Dermis blood vessel endothelial cell (primary cell): ENCODE measurements around the gene ARFGEF3. TPM values are rescaled to one million over a fixed set of nuclear protein-coding genes. Genes with fewer than 3 reads are reported as not detected.
"Not testable (repeated sequence)": the region's sequence is repeated elsewhere in the genome, so short reads cannot be mapped to it uniquely, and the experiment has no call there.

Experiments used
- DNase-seq: peaks from one replicate; pipeline ENCODE4 v3.0.0; 2010
- total RNA-seq: library from RNA; depleted of rRNA; stranded (reverse); fragments of >200 nt; gene quantifications from 2 replicates; pipeline ENCODE4 v1.2.3, GENCODE V29; 2014

Gene ARFGEF3
- total RNA-seq, 1 donor from 2014 or later, result 2.0 TPM

DNA sequence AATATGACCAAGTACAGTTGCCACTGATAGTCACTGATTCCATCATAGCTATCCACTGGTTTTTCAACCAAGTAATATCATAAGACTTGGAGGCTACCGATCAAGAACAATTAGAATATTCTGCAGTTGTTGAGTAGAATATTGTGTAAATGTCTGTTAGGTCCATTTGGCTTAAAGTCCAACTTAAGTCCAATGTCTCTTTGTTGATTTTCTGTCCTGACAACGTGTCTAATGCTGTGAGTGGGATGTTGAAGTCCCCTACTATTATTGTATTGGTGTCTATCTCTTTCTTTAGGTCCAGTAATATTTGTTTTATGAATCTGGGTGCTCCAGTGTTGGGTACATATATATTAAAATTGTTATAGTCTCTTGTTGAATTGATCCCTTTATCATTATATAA, 13.9 kb downstream of the ARFGEF3 start:
- DNase-seq, result no peak

DNA sequence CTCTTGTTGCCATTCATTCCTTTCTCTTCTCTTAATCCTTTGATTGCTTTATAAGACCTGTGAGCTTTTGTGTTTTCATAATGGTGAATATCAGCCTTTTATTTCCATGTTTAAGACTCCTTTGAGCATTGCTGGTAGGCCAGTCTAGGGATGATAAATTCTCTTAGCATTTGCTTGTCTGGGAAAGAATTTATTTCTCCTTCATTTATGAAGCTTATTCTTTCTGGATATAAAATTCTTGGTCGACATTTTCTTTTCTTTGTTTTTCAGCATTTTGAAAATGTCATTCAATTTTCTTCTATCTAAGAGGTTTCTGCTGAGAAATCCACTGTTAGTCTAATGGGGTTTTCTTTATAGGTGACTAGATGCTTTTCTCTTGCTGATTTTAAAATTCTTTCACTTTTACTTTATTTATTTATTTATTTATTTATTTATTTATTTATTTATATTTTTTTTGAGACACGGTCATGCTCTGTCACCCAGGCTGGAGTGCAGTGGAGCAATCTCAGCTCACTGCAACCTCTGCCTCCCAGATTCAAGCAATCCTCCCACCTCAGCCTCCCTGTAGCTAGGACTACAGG, 15.0 kb downstream of the ARFGEF3 start:
- DNase-seq, result no peak

DNA sequence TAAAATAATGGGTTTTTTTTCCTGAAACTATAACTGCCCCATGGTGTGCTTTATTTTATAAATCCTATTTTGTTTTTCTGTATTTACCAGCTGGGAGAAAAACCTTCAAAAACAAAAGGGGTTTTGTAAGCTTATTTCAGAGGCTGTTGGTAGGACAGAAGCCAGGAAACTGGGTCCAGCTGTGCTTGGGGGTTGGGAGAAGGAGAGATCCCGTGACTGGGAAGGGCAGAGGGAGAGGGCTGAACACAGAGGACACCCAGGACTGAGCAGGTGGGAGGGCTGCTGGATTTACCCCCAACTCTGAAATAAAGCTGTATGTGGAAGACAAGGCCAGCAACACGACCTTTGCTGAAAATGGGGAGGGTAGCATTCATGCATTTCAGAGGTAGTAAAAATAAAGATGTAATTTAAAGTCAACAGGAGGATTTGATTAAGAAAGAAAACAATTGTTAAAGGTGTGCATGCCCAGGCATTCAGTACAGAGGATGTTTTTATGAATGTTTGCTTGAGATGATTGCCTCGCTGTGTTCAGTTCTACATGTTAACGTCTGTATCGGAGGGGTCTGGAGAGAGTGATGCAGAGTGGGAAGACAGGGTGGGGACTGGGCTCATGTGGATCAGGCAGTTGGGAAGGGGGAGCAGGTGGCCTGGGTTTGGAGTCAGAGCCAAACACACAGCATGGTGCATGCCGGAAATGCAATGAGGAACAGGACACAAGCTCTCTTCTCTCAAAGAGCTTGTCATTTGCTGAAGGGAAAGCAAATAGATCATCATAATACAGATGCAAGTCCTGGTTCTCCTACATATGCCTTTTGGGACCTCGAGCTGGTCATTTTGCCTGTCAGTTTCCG, 21.4 kb downstream of the ARFGEF3 start:
- no peak for DNase-seq

DNA sequence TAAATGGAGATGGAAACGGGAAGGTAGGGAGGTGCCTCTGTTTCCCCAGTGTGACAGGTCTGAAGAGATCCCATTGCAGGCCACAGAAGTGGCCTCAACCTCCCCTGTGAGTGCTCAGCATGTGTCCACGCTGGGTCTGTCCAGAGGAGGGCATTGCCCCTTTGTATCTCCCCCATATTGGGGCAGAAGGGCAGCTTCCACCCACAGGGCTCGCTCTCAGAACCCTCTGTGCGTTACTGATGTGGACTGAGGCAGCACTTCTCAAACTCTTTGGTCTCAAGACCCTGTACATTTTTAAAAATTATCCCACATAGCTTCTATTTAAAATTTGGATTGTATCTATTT, 22.0 kb downstream of the ARFGEF3 start:
- no peak for DNase-seq

DNA sequence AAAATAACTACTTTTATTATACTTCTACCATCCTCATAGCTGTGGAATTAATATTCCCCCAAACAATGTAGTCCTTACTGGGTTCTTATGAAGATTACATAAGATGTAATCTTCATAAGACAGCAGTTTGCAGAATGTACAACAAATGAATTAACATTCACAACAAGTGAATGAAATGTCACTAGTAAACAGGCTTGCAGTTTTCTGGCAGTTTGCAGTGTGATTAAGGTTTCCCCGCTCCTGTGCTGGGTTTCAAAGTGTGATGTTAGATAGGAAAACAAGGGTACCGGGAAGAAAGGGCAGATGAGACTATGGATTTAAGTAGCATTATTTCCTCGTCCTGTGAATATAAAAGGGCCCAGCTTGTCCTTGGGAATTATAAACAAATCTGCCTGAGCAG, 22.5 kb downstream of the ARFGEF3 start:
- DNase-seq, result no peak

DNA sequence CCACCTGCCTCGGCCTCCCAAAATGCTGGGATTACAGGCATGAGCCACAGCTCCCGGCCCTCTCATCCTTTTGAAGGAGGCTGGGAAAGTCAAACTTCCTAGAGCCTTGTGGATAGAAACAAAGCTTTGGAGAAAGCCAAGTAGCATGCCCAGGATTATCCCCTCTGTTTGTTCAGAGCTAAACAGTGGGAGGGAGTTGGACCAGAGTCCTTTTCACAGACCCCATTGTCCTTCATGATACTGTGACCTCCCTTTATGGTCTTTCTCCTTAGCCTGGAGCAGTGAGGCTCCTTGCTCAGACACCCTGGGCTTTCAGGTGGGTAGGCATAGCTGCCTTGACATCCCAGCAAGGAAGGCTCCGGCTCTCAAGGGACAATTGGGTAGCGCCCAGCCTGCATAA, 25.4 kb downstream of the ARFGEF3 start:
- DNase-seq, result no peak

DNA sequence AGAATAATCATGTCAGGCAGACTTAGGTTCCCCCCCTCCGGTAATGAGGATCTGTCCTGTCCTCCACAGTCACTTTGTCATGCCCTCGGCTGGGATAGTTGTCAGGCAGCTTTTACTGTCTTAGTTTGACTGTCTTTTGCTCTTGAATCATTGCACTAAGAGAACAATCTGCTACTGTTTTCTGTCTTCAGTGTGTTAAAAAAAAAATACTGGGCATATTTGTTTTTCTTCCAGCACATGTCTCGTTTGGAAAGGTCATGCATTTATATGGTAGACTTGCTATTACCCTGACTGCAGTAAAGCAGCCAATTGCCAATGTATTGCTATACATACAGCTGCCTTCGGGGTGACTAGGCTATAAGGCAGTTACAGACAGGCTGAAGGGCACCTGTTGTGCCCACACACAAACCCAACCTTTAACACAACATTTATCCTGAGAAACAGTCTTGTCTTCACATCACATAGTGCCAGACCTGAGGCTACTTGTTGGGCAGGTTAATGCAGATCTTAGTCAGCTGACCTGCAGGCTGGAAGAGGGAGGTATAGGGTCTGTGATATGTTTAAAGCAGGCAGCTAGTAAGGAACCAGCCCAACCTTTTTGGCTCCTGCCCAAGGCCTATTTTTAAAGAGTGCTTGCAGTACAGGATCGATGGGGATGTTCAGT, 26.7 kb downstream of the ARFGEF3 start:
- no peak for DNase-seq

DNA sequence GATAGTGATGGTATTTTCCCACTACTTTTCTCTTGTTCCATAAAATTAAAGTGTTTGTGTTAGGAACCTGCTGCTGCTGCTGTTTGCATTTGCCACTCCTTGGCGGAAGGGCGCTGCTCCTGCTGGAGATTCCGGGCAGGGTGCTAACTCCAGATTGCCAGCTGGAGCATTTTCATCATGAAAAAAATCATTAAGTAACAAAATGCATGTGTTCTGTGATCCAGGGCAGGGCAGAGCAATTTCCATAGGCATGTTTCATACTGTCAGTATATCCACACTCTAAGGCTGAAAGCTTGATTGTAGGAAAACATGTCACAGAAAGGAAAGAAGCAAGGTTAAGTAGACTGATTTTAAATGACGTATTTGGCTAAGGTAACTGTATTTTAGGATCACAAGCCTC, 32.5 kb downstream of the ARFGEF3 start:
- no peak for DNase-seq

DNA sequence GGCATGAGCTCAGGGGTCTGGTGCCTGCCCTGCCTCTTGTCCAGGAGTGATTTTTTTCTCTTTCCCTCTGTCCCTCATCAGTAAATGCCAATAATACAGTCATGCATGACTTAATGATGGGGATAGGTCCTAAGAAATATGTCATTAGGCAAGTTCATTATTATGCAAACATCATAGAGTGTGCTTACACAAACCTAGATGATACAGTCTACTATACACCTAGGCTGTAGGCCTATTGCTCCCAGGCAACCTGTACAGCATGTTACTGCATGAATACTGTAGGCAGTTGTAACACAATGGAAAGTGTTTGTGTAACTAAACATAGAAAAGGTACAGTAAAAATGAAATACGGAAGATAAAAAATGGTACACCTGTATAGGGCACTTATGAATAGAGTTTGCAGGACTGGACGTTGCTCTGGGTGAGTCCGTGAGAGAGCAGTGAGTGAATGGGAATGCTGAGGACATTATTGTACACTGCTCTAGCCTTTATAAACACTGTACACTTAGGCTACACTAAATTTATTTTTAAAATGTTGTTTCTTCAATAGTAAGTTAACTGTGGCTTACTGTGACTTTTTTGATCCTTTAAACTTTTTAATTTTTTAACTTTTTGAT, 34.5 kb downstream of the ARFGEF3 start:
- DNase-seq, result no peak

DNA sequence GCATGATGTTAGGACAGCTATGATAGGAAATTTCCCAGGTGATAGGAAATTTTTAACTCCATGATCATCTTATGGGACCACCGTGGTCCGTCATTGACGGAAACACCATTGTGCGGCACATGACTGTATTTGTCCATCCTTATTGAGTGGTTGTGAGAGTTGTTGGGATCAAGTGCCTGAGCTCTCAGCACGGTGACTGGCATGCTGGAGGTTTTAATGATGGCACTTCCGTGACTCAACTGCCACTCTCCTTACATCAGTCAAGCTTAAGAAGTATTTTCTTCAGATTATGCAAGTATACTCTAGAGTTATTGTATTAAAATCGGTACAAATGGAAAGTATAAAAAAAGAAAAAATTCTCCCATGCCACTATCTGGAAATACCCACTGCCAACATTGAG, 35.8 kb downstream of the ARFGEF3 start:
- no peak for DNase-seq

DNA sequence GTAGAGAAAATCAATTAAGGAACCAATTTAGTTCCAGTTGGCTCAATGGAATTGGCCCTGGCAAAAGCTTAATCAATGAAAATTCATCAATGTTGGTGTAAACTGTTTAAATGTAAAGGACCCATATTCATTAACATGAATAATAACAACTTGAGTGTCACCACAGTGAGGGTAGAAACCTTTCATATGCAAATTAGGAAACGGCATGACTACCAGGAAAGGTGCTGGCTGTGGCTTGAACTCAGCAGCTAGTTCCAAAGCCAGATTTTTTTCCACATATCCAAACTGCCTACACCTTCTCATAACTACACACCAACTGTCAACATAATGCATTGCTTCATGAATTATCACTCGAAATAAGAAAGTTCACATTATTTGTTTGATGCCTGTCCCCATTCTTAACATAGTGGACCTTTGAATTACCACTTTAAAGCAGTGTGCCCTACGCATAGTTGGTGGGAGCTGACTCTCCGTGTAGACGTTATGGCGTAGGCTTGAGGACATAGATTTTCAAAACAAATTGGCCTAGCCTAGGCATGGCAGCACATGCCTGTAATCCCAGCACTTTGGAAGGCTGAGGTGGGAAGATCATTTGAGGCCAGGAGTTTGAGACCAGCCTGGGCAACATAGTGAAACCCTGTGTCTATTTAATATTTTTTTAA, 36.8 kb downstream of the ARFGEF3 start:
- no peak for DNase-seq

DNA sequence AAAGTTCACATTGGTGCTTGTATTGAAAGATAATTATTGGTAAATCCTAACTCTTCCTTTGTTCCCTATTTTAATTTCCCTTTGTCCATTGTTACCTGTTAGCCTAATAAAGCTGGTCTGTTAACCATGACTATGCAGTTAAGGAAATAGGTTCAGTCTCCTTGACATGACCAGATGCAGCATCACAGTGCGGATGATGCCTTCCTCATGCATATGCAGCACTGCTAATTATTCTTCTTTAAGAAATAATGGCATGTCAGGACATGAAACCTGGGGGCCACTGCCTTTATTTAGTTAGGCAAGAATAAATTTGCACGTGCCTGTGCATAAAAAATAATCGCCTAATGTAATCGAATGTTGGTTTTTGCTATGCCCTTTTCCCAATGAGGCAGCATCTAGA, 40.1 kb downstream of the ARFGEF3 start:
- no peak for DNase-seq

DNA sequence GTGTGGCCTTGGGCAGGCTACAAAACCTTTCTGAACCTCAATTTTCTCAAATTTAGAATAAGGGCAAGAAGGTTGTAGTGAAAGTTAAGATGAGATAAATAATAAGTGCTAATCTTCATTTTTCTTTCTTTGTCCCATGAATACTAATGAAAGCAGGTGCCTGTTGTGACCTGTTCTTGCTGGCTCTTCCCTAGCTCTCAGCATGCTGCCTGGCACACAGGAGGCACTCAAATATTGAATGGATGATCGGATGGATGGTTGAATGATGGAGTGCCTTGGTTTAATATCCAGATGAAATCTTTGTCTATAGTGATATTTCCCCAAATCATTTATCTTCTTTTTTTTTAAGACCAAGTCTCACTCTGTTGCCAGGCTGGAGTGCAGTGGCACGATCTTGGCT, 41.6 kb downstream of the ARFGEF3 start:
- DNase-seq, result no peak

DNA sequence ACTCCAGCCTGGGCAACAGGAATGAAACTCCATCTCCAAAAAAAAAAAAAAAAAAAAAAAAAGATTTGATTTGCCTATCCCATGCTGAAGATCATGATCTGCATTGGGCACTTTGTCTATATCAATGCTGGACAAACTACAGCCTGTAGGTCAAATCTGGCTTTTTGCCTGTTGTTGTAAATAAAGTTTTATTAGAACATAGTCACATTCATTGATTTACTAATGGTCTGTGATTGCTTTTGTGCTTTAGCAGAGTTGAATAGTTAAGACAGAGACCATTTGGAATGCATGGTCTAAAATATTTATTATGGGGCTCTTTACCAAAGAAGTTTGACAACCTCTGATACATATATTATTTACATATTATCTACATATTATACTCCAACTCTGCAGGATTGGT, 42.6 kb downstream of the ARFGEF3 start:
- DNase-seq, result no peak

DNA sequence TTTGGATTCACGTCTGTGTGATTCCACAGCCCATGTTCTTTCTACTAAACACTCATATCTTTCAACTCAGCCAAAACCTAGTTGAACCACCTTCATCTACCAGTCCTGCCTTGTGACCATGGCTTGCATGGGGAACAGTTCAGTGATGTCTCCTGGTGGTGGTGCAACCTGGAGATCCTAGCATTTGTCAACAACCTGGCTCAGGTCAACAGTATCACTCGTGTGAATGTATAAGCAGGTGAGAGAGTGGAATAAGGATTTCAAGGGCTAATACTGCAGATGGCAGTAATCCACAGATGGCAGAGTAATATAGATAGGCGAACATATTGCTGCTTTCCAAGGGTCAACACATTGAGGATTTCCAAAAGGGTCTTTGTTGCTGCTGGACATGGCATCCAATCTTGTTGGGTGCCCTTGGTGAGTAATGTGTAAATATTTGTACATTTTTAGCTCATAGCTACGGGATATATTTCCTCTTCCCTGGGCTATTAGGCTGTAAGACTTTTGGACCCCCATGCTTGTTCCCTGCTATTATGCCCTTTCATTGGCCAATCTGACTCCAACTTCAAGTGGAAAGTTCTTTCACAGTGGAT, 43.1 kb downstream of the ARFGEF3 start:
- no peak for DNase-seq

DNA sequence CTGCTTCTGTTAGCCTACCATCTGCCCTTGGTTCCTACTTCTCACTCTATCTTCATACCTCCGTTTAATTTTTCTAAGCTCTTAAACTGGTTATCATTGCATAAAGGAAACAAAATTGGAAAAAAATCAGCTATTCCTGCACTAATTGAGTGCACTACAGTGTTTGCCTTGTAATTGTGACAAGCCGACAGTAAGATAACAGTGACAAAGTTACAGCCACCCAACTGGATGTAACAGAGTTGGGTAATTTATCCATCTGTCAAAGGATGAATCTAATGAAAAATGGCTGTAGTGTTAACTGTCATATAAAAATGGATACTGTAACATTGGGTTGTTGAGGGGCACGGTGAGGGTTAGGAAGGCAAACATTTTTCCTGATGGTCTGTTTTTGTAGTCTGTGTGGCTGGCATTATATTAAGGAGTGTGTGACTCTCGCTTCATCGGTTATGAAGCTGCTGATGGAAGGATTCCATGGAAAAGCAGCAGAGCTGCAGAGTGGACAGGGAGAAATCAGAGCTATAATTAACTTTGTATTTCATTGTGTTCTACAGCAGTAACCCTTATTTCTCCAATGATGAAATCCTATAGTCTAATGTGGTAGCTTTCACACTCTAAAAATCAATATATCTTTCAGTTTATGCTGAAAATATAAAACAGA, 43.8 kb downstream of the ARFGEF3 start:
- no peak for DNase-seq

DNA sequence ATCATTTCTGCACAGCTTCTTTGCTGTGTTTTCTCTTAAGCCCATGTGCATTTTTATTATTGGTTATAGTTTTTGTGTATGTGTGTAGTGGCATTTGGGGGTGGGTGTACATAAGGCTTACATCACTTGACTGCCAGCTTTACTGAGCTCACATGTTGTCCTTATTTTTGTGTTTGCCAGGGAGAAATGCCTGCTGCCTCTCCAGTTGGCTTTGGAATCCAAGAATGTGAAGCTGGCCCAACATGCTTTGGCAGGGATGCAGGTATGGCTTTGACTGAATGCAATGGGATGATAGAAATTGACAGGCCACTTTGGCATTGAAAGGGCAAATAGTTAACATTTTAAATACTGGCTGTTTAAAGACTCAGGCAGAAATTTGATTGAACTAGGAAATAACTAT, 45.1 kb downstream of the ARFGEF3 start:
- DNase-seq, result no peak

DNA sequence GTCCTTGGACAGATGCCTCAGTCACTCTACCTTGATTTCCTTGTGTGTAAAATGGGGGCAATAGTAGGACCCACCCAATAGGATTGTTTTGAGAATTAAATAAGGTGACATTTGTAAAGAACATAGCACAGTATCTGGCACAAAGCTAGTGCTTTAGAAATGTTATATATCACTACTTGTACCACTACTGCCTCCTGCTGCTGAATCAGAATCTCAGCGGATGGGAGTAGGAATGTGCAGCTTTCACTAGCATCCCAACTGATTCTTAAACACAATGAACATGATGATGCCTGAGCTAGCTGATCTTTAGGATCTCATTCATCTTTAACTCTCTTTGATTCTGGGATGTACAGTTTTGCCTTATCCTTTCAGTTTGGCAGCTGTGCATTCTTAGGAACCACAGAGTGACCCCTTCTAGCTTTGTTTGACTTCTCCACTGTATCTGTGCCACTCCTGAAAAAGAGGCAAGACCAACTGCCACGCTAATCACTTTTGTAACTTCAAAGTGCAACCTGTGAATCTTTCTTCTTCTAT, 49.4 kb downstream of the ARFGEF3 start:
- no peak for DNase-seq

DNA sequence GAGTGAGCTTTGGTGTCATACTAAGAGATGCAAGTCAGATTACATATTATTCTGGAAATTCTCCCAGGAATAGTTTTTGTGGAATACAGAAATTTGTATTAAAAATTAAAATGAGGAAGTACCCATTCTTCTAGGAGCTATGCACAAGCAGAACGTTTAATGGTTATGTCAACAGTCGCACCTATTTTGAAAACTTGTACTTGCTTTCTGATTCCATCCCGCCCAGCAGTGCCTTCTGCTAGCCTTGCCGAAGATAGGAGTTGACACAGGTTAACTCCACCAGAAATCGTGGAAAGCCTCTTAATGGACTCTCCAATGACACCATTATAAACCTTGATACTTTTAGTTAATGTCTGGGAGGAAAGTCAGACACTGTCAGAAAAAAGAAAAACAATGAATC, 49.9 kb downstream of the ARFGEF3 start:
- DNase-seq, result no peak

DNA sequence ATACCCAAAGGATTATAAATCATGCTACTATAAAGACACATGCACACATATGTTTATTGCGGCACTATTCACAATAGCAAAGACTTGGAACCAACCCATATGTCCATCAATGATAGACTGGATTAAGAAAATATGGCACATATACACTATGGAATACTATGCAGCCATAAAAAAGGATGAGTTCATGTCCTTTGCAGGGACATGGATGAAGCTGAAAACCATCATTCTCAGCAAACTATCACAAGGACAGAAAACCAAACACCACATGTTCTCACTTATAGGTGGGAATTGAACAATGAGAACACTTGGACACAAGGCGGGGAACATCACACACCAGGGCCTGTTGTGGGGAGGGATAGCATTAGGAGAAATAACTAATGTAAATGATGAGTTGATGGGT, 50.8 kb downstream of the ARFGEF3 start:
- DNase-seq, result not testable (repeated sequence)

DNA sequence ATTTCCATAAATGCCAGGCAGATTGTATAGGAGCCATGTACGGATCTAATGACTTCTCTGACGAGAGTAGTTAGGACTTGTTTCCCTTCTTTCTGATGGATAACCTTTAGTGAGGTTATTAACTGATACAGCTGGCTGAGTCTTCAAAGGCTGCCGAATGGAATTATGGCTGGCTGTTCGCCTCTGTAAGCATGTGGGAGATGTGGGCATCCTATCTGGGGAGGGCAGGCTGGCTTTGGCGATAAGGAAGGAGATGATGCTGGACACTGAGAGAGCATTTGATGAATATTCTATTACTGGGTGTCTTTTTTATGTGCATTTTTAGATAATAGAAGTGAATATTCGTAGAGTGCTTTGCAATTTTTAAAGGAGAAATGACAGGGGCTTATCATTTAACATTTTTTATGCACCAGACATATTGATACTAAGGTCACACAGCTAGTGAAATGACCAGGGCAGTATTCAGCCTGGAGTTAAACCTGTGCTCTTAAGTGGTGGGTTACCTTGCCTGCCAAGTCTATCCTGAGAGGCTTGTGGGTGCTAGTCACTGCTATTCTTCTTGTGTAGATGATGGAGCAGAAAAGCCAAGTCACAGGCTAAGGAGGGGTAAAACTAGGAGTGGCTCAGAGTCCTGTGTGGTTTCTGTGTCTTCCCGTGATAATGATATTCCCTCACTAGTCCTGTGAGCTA, 53.5 kb downstream of the ARFGEF3 start:
- no peak for DNase-seq
